GM21515 (cell line): ENCODE data around the gene LARP1.
"Not testable (repeated sequence)": the region's sequence is repeated elsewhere in the genome, so short reads cannot be mapped to it uniquely, and the experiment has no call there.

Experiments used
- ATAC-seq: cut with Tn5 transposase; IDR thresholded peaks from one replicate; pipeline ENCODE4 v1.9.1; 2021; ENCODE audit not compliant: unreplicated experiment

Gene LARP1

DNA sequence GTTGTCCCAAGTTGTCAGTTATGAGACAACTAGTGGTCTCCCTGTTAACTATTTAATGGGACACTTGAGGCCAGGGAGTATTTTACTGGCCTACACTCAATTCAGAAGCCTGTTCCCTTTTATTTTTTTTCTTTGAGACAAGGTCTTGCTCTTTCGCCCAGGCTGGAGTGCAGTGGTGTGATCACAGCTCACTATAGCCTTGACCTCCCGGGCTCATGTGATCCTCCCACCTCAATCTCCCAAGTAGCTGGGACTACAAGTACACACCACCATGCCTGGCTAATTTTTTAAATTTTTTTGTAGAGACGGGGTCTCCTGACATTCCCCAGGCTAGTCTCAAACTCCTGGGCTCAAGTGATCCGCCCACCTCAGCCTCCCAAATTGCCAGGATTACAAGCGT is 67.7 kb downstream of the LARP1 start:
- ATAC-seq: not testable (repeated sequence)

DNA sequence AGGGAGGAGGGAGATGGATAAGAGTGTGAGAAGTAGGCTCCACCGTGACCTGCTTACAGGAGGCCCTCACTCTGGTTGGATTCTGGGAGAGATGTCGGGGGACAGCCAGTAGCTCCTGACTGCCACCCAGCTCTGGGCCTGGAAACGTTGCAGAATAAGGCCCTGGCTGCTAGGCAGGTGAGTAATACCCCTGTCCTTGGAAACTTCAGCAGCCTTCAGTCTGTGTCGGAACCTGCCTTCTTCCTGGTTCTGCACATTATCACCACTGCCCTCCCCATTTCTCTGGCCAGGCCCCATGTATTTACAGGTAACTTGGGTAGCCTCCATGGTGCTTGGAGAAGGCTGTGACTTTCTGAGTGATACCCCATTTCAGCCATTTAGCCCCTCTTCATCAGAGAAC is 68.4 kb downstream of the LARP1 start:
- ATAC-seq: no peak

DNA sequence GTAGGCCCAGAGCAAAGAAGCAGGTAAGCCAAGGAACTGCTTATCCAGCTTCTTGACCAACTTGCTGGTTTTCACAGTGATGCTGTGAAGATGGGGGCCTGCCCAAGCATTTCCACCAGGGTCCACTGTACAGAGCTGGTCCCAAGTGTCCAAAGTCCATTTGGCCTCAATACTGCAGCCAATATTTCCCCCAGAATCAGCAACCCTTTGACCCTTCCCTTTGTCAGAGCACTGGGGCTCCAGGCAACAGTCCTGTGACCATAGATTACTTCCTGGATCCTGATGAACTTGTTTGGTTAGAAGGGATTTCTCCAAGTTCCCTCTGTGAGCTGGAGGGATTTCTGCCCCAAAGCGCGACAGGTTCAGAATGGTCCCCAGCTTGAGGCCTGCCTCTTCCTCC is 68.9 kb downstream of the LARP1 start:
- no peak for ATAC-seq

DNA sequence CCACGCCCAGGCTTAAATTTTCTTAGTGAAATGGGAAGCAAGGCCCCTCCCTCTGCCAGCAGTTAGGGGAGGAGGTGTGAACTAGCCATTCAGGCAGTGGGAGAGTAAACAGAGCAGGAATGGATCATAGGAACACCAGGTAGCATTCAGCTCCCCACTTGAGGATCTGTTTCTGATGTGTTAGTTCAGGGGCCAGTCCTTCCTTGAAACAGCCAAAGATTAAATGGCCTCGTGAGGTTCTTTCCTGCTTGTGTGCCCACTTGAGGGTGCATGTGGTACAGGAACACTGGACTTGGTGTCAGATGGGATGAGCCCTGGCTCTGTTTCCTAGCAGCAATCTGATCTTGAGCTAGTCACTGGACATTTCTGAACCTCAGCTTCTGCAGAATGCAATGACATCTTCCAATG is 74.0 kb downstream of the LARP1 start:
- no peak for ATAC-seq

DNA sequence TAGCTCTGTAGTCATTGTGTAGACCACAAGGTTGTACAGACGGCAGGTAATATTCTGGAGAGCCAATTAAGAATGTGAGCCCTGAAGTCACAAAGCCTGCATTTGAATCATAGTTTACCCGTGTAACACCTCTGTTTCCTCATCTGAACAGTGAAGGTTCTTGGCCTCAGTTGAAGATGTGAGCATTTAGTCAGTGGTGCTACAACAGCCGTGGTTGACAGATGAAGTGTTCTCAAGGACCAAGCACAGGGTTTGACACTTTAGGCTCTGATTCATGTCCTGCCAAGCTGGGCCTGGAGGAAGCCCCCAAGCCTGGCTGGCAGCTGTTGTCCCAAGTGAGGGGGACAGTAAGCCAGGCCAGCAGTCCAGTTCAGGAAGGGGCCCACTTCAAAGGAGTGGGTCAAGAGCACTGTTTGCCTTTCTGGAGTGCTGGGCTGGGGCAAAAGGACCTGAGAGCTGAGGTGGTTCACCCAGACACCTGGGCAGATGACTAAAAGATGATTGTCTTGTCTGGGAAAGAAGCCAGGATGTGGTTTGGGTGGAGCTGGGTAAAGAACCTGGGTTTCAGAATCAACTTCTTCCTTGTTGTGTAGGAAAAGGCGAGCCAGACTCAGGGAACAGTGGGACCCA is 74.5 kb downstream of the LARP1 start:
- no peak for ATAC-seq

DNA sequence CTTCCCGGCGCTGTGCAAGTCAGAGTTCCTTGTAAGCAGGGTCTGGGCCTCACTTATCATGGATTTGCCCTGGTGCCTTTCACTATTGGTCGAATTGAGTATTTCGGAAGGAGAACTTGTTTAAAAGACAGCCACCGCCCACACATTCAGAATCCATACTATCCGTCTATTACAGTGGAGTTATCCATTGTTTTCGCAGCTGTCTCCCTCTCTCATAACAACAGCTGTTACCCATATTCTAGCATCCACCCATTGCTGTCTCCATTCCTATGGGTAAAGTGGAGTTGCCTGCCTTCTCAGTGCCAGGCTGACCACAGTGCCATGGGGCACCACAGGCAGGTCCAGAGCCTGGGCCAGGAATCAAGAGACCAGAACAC is 75.0 kb downstream of the LARP1 start:
- ATAC-seq: no peak

DNA sequence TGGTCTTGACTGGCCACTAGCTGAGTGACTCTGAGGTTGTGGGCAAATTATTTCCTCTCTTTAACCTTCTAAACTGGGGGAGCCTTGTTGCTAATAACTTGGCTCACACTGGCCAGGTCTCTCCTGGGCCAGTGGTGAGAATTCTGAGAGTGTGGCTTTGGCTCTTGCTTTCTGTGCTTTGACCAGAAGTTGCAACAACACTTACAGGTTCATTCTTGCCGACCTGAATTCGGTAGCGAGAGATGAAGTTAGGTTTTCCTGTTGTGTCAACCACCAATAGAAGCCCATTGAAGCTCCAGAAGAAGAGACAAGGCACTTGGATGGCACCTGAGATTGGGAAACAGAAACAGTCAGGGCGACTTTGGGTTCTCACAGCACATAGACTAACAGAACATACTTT is 75.4 kb downstream of the LARP1 start:
- ATAC-seq: no peak

DNA sequence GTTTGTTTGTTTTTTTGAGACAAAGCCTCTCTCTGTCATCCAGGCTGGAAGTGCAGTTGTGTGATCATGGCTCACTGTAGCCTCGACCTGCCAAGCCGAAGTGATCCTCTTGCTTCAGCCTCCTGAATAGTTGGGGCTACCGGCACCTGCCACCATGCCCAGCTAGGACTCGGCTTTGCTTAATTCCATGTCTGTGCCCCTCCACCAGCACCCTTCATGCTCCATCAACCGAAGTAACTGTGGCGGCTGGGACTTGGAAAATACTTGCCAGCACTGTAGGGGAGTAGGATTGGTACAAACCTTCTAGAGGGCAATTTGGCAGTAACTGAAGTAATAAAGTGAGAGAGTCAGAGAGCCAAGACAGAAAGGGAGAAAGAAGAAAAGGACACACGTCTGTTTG is 76.3 kb downstream of the LARP1 start:
- ATAC-seq: no peak

DNA sequence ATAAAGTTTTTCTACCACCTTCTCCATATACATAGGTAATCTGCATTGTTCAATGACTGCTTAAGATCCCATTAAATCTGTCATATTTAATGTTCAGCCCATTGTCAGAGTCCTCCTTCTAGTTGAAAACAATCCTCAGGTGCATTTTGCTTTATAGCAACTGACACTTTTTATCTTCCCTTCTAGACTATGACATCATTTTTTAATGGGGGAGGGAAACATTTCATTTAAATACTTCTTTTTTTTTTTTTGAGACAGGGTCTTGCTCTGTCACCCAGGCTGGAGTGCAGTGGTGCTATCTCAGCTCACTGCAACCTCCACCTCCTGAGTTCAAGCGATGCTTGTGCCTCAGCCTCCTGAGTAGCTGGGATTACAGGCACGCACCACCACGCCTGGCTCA is 77.6 kb downstream of the LARP1 start:
- ATAC-seq: not testable (repeated sequence)

DNA sequence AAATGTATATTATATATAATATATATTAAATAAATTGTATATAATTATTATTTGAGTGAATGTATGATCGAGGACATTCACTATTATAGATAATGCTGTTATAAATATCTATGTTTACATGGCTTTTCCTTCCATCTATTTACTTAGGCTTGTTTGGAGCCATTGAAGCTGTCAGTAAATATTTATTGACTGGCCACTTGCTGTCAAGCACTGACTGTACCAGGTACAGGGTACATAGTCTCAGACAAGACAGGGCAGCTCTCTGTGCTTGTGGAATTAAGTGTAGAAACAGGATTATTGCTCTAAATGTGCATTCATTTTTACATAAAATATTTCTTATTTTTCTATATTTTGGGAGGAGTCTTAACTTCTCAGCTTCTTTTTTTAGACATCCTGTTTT is 78.9 kb downstream of the LARP1 start:
- ATAC-seq: no peak

DNA sequence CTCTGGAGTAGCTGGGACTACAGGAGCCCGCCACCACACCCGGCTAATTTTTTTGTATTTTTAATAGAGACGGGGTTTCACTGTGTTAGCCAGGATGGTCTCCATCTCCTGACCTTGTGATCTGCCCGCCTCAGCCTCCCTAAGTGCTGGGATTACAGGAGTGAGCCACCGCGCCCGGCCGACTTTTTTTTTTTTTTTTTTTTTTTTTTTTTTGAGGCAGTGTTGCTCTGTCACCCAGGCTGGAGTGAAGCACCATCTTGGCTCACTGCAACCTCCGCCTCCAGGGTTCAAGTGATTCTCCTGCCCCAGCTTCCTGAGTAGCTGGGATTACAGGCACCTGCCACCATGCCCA is 80.5 kb downstream of the LARP1 start:
- not testable (repeated sequence) for ATAC-seq

DNA sequence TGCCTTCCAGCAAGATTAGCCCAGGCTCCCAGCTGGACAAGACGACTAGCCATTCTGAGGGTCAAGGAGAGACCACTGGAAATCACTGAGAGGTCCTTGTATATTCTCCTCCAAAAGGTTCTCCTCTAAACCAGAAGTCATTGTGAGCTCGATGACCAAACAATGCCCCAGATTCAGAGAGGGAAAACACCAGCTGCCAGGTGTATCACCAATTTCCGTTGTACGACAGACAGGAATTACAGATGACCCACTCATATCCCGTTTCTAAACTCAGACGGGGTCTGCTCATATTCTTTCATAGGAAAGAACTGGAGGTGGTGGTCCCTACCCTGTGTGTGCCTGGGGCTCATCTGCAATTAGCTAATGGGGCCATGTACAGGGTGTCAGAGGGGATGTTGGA is 81.0 kb downstream of the LARP1 start:
- ATAC-seq: no peak

DNA sequence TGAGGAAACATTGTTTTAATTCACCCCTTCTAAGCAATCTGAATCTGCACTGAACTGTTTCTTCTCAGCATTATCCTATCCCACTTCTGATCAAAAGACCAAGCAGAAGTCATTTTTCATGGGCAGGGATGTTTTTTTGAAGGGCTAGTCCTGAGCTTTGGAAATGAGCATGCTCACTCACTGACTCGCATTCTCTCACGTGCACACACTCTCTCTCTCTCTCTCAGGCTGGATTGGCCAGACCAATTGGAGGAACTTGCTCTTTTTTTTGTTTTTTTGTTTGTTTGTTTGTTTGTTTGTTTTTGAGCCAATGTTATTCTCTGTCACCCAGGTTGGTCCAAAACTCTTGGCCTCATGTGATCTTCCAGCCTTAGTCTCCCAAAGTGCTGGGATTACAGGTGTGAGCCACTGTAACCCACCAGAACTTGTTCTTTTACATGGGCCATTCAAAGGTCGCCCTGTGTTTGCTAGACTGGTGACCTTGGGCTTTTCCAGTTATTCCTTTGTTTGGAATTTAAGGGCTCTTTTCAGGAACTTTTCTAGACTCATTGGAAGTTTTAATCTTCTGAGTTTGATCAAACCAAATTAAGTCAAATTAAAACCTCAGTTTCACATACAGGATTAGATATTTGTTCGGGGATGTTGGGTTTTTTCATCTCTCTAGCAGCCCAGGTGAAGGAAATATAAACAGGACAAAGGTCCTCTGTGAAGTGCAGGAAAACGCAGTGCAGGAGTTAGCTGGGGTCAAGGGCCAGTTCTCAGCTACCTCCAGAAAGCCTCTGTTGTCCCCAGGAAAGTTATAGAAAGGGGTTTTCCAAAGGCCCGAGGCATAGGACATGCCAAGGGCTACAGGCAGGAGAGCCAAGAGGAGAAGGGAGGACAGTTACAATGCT is 82.1 kb downstream of the LARP1 start:
- no peak for ATAC-seq

DNA sequence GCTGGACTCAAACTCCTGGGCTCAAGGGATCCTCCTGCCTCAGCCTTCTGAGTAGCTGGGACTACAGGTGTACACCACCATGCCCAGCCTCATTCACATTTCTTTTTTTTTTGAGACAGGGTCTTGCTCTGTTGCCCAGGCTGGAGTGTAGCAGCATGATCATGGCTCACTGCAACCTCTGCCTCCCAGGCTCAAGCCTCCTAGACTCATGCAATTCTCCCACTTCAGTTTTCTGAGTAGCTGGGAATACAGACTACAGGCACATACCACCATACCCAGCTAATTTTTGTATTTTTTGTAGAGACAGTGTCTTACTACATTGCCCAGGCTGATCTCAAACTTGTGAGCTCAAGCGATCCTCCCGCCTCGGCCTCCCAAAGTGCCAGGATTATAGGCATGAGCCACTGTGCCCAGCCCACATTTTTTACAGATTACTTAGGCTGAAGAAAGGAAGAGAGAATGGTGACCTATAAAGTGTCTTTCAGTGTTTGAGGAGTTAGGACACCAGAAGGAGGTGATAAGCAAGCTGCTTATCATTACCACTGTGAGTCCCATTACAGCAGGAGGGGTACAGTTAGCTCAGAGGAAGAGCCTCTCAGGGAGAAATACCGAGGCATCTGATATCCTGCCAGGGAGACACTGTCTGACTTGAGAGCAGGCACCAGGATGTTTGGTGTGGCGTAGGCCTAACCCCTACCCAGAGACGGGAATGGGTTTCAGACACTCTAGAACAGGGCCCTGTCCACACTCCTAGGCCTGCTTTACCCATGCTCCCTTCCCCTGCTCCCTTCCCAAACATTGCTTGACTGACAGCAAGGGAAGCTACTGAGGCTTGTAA is 85.5 kb downstream of the LARP1 start:
- no peak for ATAC-seq

DNA sequence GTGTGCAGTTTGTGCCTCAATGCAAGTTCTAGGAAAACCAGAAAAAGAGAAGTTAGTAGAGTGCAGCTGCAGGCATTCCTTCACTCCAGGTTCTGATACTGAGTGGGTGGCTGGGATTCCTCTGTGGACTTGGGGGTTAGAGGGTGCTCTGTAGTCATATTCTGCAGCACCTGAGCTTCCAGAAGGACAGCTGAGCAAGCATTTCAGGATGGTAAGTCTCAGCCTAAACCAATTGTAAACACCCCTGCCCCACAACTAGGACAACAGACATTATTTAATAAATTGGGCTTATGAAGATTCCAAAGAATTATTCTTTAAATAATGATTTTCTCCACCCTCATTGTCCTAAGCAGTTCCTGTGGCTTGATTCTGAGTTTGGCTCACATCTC is 86.1 kb downstream of the LARP1 start:
- no peak for ATAC-seq

DNA sequence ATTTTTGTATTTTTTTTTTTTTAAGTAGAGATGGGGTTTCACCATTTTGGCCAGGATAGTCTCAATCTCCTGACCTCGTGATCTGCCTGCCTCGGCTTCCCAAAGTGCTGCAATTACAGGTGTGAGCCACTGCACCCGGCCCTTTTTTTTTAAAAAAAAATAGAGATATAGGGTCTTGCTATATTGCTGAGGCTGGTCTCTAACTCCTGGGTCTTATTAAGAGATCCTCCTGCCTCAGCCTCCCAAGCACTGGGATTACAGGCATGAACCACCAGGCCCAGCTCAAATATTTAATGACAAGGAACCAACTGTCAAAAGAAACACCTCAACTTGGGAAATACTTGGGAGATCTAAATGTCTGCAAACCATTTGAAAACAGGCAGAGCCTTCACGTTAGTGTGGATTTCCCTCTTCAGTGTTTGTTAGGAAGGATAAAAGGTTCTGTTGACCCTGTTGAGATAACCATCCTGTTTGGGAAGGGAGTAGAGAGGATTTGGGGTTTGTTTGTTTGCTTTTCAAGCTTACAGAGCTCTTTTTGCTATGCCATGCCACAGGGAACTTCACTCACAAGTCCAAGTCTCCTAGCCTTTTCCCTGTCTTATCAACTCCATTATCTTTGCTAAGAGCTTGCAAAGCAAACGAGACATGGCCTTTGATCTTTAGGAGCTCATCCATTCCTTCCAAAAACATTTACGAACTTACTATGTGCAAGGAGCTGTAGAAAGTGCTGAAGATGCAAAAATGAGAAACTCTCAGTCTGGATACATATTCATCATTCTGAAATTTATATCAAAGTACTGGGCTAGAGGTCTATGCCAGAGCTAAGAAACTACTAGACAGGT is 87.7 kb downstream of the LARP1 start:
- ATAC-seq: no peak

DNA sequence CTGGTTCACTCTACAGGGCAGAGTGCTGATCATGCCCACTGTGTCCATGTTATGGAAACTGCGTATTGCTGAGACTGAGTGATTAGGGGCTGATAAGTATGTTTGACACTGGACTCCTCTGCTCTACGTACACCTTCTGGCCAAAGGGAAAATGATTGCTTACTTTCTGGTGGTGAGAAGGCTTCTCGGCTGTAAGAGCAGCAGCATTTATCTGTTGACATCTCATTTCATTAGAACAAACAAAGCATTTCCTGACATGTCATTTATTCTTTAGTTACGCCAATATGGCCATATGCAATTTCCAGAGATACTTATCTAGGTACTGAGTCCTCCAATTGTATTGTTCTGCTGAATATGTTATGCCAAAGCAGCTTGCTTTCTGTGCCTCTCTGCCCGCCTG is 89.6 kb downstream of the LARP1 start:
- no peak for ATAC-seq

DNA sequence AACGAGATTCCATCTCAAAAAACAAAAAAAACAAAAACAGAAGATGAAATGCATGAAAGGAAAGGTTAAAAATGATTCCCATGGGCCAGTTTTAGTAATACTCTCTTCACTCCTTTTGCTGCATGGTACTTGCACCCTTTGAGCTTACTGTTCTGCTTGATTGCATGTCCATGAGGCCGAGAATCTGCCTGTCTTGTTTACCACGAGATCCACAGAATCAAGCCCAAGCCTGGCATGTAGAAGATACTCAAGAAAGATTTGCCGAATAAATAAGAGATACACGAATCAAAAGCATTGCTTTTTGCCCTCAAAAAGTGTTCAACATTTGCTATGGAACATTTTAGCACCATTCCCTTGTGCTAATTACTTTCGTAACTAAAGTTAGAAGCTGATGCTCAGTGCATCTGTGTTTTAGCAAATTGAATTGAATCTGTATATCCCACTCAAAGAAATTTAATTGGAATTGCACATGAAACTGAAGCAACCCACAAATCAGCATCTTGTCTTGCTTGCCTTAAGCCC is 94.1 kb downstream of the LARP1 start:
- ATAC-seq: no peak

DNA sequence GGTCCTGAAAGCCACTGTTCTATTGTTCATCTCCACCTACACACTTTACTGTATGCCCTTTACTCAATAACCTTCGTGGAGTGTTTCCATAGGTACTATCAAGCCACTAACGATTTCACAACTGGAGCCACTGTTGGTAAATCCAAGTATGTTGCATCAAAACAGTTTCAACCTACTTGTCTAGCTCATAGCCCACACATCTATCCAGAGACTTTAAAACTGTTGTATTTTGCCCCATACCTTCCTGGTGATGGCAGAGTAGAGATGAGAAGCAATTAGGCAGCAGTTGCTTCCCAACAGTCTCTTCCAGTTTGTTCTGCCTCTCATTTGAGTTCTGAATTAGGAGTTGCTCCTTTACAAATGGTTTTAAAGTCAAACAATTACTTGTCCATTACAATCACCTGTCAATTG is 94.6 kb downstream of the LARP1 start:
- no peak for ATAC-seq

DNA sequence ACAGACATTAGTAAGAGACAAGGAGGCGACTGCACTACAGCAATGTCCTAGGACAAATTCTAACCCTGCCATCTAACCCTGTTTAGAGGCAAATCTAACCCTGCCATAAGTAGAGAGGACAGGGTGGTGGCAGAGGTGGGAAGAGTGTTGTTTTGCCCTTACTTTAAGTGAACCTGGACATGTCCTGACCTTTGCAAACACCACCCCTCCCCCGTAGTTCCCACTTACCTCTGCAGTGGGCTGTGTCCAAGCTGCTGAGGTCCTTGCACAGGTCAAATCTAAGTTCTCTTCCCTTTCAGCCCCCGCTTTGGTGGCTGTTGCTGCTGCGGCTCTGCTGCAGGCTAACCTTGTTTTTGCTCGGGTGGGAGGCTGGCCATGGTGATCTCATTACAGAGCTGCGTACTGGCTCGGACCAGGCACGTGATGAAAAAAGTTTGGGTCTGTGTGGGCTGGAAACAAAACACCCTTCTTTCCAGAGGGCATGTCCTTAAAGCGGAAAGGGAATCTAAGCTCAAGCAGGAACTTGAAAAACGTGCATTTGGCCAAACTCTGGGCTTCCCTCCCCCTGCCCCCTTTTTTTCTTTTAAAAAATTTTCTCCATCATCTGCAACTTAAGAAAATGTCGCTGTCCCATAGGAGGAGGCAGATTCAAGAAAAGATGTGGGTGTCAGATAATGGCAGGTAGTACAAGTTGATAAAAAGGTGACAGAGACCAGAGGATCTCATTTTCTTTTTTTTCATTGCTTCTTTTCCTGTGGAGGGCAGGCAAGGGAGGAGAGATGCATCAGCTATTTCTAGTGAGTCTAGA is 95.3 kb downstream of the LARP1 start, which contains the start of gene FAXDC2:
Gene FAXDC2, minus strand, starts transcription at position 349 of the 808 bp plus-strand sequence. CDS start 12,425 bp downstream, outside the sequence.
- ATAC-seq: no peak
